DND-41 (cell line): ENCODE measurements around the gene ZNF343.

Experiments
- CTCF ChIP-seq: IDR thresholded peaks from 2 replicates; pipeline ENCODE4 v1.5.1; 2012; ENCODE audit warnings: borderline replicate concordance, low read length, moderate library complexity, mild to moderate bottlenecking; ENCODE audit not compliant: poor library complexity, severe bottlenecking; ENCODE audit errors: extremely low read depth
- EZH2 ChIP-seq: IDR thresholded peaks from 3 replicates; pipeline ENCODE4 v1.6.1; 2012; ENCODE audit warnings: borderline replicate concordance, low read depth, mild to moderate bottlenecking, moderate library complexity, low read length, inconsistent platforms; ENCODE audit not compliant: severe bottlenecking

- TF ChIP-seq CTCF, result no peak
- TF ChIP-seq EZH2, result no peak
Measured at GRCh38 chr20:2527762-2528161, 19.0 kb upstream of the ZNF343 start.
